Measurements from ENCODE around the gene CCDC86. TPM values are rescaled to one million over a fixed set of nuclear protein-coding genes. Genes with fewer than 3 reads are reported as not detected.

Gene CCDC86
- total RNA-seq, 2 donors from 2014 or later = 13.5 to 23.8 TPM

- Histone ChIP-seq H3K9me3 (no peaks in the 10 kb centered on the region), H3K4me3 (no peak overlapping the region), H3K4me1 (ENCODE audit: control insufficient read depth in 1 of 2, low read depth in 2 of 2) (peaks cover 12 to 26% of the 10 kb centered on the region in 2 donors), H3K27me3 (replicated peaks; ENCODE audit: insufficient read depth) (no peaks in the 10 kb centered on the region), H3K27ac (no peak overlapping the region), H3K36me3 (peaks cover 2% of the 10 kb centered on the region)
- DNase-seq (ENCODE audit: low spot score) (no peak), ATAC-seq (ENCODE audit: insufficient number of reproducible peaks, low FRiP score, low read depth) (no peak)
- no peak for TF ChIP-seq CTCF (IDR thresholded peaks at IDR 0.05)
Observed at GRCh38 chr11:60874421-60875365, 32.8 kb downstream of the CCDC86 start.

- Histone ChIP-seq H3K36me3 (peaks cover 7% of the 10 kb centered on the region), H3K9me3 (no peaks in the 10 kb centered on the region), H3K27ac (no peak overlapping the region), H3K27me3 (replicated peaks; ENCODE audit: insufficient read depth) (no peaks in the 10 kb centered on the region), H3K4me1 (ENCODE audit: control insufficient read depth in 1 of 2, low read depth in 2 of 2) (peaks cover 12 to 26% of the 10 kb centered on the region in 2 donors), H3K4me3 (no peak overlapping the region)
- ATAC-seq (ENCODE audit: insufficient number of reproducible peaks, low FRiP score, low read depth) = no peak
- no peak for TF ChIP-seq CTCF (IDR thresholded peaks at IDR 0.05)
- DNase-seq (ENCODE audit: low spot score) = no peak
Observed at GRCh38 chr11:60875366-60876167, 33.7 kb downstream of the CCDC86 start.

GRCh38 chr11:60876168-60876485 is 34.2 kb downstream of the CCDC86 start:
- ATAC-seq (ENCODE audit: insufficient number of reproducible peaks, low FRiP score, low read depth) (no peak), DNase-seq (ENCODE audit: low spot score) (no peak)
- Histone ChIP-seq H3K4me1 (ENCODE audit: control insufficient read depth in 1 of 2, low read depth in 2 of 2) (peaks cover 12 to 24% of the 10 kb centered on the region in 2 donors), H3K36me3 (peaks cover 7% of the 10 kb centered on the region), H3K27ac (no peak overlapping the region), H3K4me3 (no peak overlapping the region), H3K9me3 (no peaks in the 10 kb centered on the region), H3K27me3 (replicated peaks; ENCODE audit: insufficient read depth) (no peaks in the 10 kb centered on the region)
- TF ChIP-seq CTCF (IDR thresholded peaks at IDR 0.05) = no peak

- Histone ChIP-seq H3K4me1 (ENCODE audit: control insufficient read depth in 1 of 2, low read depth in 2 of 2) (peaks cover 12 to 14% of the 10 kb centered on the region in 2 donors), H3K4me3 (no peak overlapping the region), H3K27ac (peak overlapping the region; percentile 67 to 76), H3K27me3 (replicated peaks; ENCODE audit: insufficient read depth) (no peaks in the 10 kb centered on the region), H3K9me3 (no peaks in the 10 kb centered on the region), H3K36me3 (peaks cover 7% of the 10 kb centered on the region)
- TF ChIP-seq CTCF (IDR thresholded peaks at IDR 0.05) = no peak
- DNase-seq (ENCODE audit: low spot score) (no peak), ATAC-seq (ENCODE audit: insufficient number of reproducible peaks, low FRiP score, low read depth) (no peak)
Observed at GRCh38 chr11:60878245-60879101, 36.6 kb downstream of the CCDC86 start.

All from thoracic aorta (tissue), 2 donors.